DMS 273 treated with DMSO at 0.1 percent for 48 hours (cell line): ENCODE results near the gene ANXA2R.
"Not testable (repeated sequence)": the region's sequence is repeated elsewhere in the genome, so short reads cannot be mapped to it uniquely, and the experiment has no call there.

Source experiments
- DNase-seq: peaks from one replicate; lab custom pipeline; 2025; lab: John Stamatoyannopoulos, UW

ANXA2R gene

DNA sequence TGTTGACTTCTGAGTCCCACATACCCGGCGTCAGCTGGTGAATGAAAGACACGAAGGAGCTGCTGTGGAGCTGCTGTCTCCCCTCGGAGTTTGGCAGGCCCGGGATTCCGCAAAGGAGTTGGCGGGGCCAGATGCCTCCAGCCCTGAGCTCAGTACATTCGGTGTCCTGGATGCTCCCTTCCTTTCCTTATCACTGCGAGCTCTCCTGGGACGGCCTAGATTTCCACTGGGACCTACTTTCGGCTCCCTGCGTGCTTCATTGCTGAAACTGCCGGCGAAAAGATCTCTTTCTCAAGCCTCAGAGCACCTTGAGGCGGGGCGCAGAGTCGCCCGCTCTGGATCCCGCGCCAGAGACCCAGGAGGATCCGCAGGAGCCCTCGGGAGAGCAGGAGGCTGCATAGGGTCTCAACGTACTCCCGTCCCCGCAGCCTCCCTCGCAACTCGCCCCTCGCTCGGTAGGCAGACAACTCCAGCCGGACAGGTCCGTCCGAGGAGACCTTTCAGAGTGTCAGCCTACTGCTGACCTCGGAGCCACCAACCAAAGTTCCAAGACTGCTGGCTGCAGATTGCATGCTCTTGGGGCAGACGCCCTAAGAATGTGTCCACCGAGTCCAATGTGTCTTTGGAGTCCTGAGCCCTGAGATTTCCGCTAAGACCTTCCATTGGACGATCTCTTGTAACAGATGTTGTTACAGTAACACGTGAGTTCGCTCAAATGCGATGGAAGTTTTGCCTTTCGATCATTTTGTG is 6.1 kb downstream of the ANXA2R start:
- DNase-seq = no peak

DNA sequence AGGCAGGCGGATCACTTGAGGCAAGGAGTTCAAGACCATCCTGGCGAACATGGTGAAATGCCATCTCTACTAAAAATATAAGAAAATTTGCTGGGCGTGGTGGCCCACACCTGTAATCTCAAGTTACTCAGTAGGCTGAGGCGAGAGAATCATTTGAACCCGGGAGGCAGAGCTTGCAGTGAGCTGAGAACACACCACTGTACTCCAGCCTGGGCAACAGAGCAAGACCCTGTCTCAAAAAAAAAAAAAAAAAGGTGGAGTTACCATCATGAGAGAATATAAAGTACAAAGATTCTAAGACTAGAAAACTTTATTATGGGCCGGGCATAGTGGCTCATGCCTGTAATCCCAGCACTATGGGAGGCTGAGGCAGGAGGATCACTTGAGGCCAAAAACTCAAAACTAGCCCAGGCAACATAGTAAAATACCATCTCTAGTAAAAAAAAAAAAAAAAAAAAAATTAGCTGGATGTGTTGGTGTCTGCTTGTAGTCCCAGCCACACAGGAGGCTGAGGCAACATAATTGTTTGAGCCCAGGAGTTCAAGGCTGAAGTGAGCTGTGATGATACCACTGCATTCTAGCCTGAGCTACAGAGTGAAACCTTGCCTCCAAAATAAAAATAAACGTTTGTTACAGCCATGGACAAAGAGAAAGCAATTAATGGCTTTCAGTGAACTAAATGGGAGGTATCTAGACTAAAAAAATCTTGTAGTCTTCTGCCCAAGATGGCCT is 12.9 kb downstream of the ANXA2R start:
- no peak for DNase-seq

DNA sequence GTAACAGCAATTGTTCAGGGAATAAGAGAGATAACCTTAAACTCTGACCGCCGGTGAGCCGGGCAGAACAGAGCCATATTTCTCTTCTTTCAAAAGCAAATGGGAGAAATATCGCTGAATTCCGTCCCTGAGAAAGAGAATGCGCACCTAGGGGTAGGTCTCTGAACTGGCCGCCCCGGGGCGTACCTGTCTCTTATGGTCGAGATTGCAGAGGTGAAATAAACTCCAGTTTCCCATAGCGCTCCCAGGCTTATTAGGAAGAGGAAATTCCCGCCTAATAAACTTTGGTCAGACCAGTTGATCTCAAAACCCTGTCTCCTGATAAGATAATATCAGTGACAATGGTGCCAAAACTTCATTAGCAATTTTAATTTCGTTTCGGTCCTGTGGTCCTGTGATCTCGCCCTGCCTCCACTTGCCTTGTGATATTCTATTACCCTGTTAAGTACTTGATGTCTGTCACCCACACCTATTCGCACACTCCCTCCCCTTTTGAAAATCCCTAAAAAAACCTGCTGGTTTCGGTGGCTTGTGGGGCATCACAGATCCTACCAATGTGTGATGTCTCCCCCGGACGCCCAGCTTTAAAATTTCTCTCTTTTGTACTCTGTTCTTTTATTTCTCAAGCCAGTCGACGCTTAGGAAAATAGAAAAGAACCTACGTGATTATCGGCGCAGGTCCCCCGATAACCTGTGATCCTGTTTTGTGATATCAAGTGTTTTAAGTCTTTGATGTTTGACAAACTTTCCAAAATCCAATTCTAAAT is 14.8 kb downstream of the ANXA2R start:
- not testable (repeated sequence) for DNase-seq

DNA sequence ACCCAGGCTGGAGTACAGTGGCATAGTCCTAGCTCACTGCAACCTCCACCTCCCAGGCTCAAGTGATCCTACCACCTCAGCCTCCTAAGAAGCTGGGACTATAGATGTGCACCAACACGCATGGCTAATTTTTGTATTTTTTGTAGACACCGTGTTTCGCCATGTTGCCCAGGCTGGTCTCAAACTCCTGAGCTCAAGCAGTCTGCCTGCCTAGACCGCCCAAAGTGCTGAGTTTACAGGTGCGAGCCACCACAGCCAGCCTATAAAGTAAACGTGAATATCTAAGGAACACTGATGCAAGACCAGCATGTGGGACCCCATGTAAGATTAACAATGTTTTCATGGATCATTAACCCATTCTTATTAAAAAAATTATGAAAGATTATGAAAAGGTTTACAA is 15.9 kb downstream of the ANXA2R start:
- no peak for DNase-seq

DNA sequence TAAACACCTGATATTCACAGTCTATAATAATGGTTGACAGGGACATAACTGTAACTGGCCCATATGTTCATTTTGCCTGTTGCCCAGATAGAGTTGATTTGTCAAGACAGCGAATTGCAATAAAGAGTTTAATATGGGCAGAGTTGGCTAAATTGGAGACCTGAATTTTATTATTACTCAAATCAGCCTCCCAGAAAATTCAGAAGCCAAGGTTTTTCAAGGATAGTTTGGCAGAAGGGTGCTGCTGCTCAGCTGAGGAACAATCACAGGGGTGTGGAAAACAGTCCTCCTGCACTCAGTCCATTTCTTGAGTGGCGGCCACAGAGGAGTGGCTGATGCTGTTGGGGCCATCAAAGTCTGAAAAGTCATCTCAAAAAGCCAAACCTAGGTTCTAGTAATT is 19.0 kb downstream of the ANXA2R start:
- DNase-seq = no peak

DNA sequence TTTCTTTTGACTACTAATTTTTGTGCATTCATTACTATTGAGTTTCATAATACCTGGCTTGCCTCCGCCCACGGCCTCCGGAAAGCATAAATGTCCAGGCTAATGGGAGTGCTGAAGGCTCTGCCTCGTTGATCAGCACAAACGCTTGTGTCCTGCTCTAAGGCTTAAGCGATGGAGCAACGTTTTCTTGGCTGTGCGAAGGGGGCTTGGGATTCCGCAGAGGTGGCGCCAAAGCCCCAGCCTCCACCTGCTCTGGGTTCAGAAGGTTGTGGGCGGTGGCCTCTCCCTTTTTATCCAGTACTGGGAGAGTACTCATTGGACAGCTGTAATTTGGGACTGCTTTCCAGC is 19.7 kb downstream of the ANXA2R start:
- DNase-seq = no peak

DNA sequence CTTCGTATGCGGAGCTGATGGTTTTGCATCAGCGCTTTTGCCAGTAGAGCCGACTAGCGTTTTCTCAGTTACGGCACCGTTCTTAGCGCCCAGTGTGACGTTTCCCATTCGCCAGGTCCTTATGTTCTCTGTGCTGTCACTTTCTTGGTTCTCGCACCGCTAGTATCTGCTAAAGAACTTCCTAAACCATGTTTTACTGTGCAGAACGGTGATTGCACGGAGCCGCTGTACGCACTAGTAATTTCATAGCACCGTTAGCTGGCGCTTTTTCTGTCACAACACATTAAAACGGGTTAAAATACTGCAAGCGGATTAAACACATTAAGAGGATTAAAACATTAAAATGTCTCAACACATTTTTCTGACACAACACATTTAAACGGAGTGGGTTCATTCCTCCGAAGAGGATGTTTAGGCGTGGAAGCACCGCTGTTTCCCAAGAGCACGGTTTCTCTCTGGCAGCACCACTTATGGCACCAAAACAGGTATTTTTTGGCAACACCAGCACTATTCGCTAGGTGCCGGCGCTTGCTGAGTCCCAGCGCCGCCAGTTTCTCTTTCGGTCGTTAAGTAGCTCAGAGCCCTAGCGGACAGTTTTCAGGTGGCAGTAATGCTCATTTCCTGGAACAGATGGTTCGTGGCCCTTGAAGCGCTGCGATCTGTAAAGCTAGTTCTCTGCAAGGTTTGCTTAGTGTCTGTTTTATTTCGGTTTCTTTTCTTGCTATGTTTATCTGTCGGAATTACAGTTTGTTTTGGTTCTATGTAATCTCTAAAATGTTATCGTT is 20.3 kb downstream of the ANXA2R start:
- peak; percentile 85 for DNase-seq

DNA sequence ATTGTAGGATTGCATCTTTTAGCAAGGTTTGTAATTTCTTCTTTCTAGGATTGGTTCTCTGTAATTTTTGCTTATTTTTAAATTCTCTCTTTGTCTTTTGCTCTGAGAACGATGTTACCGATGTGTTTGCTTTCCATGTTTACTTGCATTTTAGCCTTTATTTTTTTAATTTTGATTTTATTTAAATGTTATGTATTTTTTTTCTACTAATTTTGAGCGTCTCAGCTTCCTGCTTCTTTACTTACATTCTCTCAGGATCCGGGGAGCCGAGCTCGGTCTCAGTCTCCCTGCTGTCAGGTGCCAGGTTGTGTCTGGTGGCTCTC is 20.9 kb downstream of the ANXA2R start:
- no peak for DNase-seq

DNA sequence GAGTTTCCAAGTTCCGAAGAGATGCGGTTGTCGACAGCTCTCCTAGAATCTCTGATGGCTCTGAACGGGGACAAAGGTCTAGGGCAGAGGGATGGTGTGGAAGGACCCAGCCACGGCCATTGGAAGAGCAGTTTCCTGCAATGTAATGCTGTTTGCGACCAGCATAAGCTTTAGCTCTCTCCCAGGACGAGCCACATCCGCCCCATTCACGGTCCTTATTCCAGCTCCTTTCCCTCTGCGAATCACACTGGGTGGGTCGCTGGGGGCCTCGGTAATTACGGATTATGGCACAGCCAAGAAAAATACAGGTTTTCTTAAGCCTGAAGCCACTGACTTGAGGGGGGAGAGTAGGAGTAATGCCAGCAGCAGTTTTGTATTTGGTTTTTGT is 22.7 kb downstream of the ANXA2R start:
- DNase-seq = no peak

DNA sequence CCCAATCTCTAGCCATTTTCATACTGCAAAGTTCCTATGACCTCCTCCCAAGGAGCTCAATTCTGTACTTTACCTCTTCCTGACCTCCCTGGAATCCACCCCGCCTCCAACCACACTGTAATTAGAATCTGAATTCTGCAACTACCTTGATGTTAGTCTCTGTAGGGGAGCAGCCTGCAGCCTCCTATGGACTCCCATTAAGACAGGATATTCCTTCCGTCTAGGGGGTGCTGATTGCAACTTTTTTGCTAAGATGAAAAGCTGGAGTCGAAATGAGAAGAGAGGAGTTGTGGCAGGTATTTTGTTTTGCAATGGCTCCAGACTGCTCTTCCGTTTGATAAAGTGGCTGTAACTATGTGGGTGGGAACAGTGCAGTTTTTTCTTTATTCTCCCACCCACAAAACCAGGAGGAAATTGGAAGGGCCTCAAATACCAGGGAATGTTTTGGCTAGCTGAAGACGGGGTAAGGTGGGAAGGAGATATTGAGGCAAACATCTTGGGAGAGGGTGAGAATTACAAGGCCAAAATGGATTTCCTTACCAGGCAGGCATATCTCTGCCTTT is 23.8 kb downstream of the ANXA2R start:
- DNase-seq = no peak

DNA sequence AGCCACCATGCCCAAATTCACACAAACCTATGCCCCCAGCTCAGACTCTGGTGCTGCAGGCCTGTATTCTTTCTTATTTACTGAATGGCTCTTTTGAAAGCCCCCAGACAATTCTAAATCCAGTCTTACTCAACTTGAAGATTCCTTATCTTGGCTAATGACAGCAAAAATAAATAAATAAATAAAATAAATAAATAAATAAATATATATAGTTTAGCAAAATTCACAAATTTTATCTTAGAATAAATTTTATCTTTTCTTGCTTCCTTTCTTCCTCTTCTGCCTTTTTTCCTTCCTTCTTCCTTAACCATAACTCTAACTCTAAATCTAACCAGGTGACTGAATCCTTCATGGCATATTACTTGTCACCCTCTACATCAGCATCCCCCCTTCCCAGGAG is 25.6 kb downstream of the ANXA2R start:
- no peak for DNase-seq

DNA sequence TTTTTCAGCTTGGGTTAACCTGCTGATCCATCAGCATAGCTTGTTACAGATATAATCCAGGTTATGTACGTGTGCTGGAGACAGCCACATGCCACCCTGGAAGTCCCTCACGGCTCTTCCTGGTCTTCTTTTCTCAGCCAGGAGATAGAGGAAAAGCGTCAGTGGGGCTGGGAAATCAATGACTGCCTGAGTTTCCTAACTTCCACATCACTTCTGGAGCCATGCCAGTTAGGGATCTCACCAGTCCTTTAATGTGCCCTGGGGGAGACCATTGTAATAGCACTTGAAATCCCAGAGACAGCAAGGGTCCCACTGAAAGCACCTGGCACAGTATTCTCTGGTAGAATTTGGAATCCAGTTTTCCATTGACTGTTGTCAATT is 29.2 kb downstream of the ANXA2R start:
- DNase-seq = no peak

DNA sequence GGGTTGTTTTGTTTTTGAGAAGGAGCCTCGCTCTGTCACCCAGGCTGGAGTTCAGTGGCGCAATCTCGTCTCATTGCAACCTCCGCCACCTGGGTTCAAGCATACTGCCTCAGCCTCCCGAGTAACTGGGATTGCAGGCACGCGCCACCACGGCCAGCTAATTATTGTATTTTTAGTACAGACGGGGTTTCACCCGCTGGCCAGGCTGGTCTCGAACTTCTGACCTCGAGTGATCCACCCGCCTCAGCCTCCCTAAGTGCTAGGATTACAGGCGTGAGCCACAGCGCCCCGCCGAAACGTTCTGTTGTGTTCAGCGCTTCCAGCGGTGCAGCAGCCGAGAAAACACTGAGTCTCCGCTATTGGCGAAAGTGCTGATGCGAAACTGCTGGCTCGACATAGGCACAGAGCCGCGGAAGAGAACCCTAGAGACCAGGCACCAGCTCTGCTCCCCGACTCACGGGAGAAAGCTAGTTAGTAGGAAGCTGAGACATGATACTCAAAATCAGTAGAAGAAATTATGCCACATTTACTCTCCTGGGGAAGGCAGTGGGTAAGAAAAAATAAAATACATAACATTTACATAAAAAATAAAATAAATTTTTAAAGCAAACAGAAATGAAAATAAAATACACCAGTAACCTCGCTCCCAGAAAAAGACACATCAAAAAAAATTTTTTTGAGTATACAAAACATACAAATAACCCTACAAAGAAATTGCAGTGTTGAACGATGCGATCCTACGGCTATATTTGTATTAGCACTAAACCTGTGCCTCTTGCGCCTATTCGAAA is 31.6 kb downstream of the ANXA2R start:
- peak; percentile 83 for DNase-seq

DNA sequence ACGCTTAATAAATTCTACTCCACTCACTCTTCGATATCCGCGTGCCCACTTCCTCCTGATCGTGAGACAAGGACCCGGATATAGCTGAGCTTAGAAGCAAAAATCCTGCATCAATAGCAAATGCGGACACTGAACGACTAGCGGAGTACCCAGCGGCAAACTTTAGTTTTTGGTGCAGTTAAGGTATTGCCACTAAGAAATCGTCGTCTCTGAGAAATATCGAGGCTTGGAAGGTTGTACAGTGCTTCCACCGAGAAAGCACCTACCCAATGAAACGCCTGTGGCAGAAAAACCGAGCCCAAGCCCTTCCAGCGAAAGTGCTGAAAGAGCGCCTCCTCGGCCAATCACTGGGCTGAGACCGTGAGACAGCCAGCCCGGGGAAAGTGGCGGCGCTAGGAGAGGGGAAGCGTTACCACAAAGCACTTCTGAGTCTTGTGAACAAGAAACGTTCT is 32.2 kb downstream of the ANXA2R start:
- DNase-seq = peak; percentile 90

DNA sequence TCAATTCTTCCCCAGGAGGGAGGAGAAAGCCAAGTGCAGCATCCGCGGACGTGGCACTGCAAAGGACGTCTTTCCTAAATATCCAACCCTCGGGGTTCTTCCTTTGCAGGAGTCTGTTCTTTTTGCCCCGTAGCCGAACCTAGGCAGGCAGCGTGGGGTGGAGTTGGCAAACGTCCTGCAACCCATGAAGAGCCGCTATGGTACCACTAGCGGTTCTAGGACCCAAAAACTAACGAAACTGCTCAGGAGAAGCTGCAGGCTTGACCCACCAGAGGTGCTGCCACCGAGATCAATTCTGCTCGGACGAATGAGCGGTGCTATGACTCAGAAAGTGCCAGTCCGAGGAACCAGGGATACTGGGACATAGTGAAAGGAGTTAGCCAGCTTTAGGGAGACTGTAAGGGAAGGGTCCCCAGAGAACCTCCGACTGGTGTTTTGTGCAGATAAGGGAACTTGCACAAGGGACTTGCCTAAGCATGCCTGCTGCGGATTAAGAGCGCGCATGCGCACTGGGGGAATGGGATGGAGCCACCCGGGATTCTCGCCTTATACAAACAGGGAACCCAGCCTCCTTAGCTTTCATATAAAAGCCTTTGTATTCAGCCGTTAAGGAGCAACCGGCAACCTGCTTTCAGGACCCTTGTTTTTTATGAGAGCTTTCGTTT is 32.7 kb downstream of the ANXA2R start:
- DNase-seq = peak; percentile 90

DNA sequence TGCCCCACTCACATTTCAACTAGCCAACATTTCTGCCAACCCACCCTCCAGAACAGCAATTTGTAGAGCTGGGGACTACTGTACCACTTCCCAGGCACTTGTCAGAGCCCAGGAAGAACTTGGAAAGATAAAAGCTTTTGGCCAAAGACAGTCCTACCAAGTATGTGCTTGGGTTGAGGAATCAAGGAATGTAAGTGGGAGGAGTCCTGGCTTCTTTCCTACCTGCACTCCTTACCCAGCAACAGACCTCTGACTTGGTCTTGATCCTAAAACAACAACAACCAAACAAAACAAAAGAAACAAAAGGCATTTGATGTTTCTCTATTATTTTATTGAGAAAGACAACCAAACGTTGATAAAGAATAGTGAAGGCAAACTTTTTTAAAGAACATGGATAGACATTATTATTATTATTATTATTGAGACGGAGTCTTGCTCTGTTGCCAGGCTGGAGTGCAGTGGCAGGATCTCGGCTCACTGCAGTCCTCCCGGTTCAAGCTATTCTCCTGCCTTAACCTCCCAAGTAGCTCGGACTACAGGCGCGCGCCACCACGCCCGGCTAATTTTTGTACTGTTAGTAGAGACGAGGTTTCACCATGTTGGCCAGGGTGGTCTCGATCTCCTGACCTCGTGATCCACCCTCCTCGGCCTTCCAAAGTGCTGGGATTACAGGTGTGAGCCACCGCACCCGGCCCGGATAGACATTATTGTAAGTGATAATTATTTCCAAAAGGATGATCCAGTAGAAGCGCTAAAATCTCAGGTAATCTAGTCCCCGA is 33.5 kb downstream of the ANXA2R start:
- DNase-seq = no peak

DNA sequence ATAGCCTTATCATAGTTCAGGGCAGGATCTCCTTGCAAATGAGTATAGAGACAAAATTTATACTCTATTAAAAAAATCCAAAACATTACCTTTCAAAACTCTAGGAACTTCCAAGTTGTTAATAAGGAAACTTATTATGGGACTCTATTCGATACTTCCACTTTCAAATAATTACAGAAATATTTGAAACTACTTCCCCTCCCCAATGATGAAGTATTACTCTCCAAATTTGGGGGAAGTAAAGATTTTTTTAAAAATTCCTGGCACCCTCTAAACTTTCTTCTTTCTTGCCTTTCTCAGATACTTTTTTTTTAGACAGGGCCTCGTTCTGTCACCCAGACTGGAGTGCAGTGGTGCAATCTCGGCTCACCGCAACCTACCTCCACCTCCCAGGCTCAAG is 35.1 kb downstream of the ANXA2R start:
- DNase-seq = no peak

DNA sequence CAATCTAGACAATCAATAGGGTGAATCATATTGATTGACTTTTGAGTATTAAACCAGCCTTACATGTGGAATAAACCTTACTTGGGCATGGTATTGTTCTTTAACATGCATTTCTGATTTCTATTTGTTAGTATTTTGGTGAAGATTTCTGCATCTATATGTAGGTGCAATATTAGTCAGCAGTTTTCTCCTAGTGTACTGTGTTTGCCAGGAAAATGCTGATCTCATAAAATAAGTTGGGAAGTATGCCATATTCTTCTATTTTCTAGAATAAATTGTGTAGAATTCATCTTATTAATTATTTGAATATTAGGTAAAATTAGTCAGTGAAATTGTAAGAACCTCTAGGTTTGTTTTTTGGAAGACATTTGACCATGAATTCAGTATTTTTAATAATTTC is 38.4 kb downstream of the ANXA2R start:
- no peak for DNase-seq

DNA sequence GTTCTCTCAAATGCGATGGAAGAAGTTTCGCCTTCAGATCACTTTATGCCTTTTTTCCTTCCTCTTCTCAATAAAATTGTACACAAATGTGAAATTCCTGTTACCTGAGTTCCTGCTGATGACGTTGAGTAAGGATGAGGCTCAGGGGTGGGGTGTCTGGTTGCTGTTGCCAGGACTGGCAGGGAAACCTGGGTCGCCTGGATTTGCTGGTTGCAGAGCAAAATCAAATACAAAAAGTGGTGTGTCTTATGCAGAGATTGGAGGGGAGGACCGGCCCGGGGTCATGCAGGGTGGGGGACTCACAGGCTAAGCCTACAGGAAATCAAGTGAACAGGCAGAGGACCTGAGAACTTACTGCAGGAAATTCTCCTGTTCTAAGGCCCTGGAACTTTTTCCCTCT is 39.2 kb downstream of the ANXA2R start:
- DNase-seq = no peak
